Astrocyte of the spinal cord (primary cell): ENCODE results near the gene CELSR1.

Experiments used
- DNase-seq: peaks from one replicate; pipeline ENCODE4 v3.0.0; 2011; ENCODE audit warnings: low read depth, low spot score
- H3K4me3 ChIP-seq: 2 replicates; pipeline ENCODE4 v1.5.1; 2011; ENCODE audit warnings: low read depth, mild to moderate bottlenecking, low read length, moderate library complexity
- in situ Hi-C: cut with HindIII; loops from 2 replicates; pipeline ENCODE4 v1.10.0; 2017; ENCODE audit warnings: low sequenced_read_pairs
- TF ChIP-seq, protein P1 (sequence below): IDR thresholded peaks from 2 replicates; pipeline ENCODE4 v1.5.1; 2012; ENCODE audit warnings: low read depth, mild to moderate bottlenecking, low read length, inconsistent platforms

CELSR1 gene

DNA sequence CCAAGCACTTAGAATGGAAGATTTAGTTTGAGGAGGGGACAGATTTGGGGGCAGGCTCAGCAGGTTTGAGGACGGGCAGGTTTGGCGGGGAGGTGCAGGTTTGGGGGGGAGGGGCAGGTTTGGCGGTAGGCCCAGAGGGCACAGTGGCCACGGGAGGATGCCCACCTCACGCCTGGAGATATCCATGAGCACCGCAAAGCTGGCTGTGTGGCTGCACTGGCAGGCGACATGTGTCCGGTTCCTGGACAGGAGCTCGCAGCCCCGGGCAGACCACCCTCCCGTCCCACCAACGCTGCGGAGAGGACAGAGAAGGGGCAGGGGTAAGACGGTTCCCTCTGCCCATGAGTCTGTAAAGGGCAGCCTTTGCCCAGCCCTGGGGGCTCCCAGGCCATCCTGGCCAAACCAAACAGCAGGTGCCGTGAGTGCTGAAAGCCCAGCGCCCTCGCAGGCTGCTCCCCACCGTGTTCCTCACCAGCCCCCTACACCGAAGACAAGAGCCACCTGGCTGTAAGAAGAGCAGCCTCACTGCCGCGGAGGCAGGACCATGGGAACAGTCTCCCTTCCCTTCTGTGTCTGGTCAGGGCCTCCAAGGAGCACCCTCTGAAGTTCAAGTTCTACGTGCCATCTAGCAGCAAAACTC lies 158.9 kb downstream of the CELSR1 start:
- H3K4me3 ChIP-seq, result no peak overlapping the region
- DNase-seq, result no peak
- TF ChIP-seq, protein P1, sequence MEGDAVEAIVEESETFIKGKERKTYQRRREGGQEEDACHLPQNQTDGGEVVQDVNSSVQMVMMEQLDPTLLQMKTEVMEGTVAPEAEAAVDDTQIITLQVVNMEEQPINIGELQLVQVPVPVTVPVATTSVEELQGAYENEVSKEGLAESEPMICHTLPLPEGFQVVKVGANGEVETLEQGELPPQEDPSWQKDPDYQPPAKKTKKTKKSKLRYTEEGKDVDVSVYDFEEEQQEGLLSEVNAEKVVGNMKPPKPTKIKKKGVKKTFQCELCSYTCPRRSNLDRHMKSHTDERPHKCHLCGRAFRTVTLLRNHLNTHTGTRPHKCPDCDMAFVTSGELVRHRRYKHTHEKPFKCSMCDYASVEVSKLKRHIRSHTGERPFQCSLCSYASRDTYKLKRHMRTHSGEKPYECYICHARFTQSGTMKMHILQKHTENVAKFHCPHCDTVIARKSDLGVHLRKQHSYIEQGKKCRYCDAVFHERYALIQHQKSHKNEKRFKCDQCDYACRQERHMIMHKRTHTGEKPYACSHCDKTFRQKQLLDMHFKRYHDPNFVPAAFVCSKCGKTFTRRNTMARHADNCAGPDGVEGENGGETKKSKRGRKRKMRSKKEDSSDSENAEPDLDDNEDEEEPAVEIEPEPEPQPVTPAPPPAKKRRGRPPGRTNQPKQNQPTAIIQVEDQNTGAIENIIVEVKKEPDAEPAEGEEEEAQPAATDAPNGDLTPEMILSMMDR, result no peak
- in situ Hi-C loops, result no loop called here

DNA sequence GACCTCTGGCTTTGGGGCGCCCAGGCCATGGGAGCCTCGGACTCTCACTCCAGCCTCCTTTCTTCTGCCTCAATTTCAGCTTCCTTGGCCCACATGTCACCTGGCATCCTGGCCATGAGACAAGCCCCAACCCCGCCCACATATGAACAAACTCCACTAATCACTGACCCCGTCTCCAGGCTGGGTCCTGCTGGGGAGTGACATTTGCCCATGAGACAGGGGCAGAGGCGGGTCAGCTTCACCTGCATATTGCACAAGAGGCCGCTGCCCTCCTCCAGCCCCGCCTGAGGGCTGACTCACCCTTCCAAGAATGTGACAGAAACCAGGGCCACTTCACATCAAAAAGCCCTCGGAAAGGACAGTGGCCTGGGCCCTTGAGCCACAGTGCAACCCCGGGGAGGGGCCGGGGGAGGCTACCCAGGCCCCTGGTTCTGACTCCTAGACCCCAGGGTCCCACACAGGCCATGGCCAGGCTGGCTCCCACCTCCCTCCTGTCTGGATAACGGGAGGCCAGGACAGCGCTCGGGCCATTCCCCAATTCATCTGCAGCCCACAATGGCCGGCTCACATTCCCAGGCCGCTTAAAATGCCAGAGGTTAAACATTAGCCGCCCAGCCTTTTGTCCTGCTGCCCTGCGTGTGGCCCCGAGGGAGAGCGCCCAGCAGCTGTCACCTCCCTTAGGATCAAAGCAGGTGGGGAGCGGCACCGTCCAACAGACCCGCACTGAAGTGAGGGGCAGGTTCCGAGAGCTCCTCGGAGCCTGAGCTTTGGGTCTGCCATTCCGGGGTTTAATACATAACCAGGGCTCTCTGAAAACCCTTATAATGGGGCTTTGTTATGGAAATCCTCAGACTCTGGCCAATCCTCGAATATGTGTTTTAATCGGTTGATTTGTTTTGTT lies 159.6 kb downstream of the CELSR1 start:
- DNase-seq, result no peak
- in situ Hi-C loops, result no loop called here
- H3K4me3 ChIP-seq, result no peak overlapping the region
- TF ChIP-seq, protein P1, result no peak

DNA sequence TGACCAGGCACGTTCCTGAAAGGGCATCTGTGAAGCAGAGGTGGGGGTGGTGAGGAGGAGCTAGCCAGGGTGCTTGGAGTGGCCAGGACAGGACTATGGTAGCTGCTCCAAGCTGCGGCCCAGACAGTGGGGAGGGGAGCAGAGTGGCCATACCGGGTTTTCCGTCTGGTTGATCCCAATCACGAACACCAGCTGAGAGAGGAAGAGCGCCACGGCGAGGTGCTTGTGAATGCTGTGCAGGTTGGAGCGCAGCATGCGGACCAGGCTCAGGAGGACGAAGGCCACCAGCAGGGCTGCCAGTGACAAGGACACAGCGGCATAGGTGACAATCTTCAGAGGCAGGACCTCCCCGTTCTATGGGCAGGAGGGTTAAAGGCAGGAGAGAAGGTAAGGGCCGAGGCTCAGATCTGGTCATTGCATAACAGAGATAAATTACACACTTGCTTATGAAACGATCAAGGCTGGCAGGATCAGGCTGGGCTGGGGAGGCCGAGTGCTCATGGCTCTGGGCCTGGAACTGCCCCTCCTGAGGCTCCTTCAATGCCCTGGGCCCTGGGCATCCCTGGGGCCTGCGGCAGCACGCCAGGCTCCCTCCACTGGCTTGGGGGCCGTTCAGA lies 160.4 kb downstream of the CELSR1 start:
- in situ Hi-C loops, result no loop called here
- TF ChIP-seq, protein P1, result no peak

DNA sequence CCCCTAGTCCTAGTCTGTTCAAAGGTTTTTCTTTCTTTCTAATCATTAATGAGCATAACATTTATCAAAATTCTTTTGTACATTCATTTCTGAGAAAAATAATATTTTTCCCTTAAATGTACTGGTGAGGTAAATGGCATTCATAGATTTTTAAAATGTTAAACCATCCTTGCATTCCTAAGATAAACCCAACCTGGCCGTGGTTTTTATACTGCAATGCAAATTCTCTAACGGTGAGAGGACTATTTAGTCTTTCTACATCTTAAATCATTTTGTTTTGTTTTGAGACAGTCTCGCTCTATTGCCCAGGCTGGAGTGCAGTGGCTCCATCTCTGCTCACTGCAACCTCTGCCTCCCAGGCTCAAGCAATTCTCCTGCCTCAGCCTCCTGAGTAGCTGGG lies 161.3 kb downstream of the CELSR1 start:
- TF ChIP-seq, protein P1, result no peak
- DNase-seq, result no peak
- in situ Hi-C loops, result no loop called here
- no peak overlapping the region for H3K4me3 ChIP-seq

More for the DNA sequence above, 160.4 kb downstream of the CELSR1 start:
- DNase-seq, result no peak
- H3K4me3 ChIP-seq, result no peak overlapping the region

DNA sequence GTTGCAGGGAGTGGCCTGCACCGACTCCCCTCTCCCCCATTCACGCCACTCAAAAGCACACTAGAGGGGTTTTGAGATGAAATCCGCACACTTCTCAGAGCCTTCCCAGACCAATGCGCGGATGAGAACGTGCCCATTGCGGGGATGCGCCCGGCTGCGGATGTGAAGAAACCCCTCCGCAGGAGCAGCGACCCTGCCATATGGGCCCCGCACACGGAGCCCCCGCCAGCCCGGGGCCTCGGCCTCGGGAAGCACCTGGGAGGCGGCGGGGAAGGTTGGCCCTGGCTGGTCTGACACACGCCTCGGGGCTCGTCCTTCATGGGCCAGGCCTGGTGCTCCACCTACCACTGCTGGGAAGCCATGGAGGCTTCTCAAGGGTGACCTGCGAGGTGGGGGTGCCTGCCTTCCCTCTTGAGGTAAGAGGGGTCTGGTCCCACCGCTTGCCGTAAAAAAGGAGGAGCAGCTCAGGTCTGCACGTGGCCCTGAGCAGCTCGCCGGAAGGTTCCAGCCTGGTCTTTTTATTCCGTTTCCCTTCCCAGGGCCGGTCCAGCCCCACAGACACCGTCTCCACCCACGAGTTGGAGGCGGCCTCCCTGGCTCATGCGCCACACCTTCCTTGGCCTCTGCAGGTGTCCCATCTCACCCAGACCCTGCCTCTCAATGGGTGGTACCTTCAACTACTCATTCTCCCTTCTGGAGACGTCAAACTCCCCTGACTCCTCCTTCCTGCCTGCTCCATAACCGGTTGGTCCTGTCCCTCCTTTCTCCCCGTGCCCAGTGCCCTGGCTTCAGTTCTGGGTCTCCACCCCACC lies 162.6 kb downstream of the CELSR1 start:
- in situ Hi-C loops, result no loop called here
- DNase-seq, result no peak
- TF ChIP-seq, protein P1, result no peak
- no peak overlapping the region for H3K4me3 ChIP-seq
